DND-41 (cell line): ENCODE results near the gene MAP2K4.

Source experiments
- ATAC-seq: fragments of 200-7000 bp; cut with Tn5 transposase; 3 replicates; pipeline ENCODE4 v1.9.1; 2021; ENCODE audit warnings: low read depth; ENCODE audit not compliant: insufficient read depth
- DNase-seq: peaks from one replicate; pipeline ENCODE4 v3.0.0-alpha.2; 2020
- H2AFZ ChIP-seq: 2 replicates; pipeline ENCODE4 v1.6.0; 2012; ENCODE audit warnings: low read depth, low read length
- H3K27ac ChIP-seq: 2 replicates; pipeline ENCODE4 v1.5.1; 2012; ENCODE audit warnings: low read length, inconsistent platforms
- H3K27me3 ChIP-seq: fragments of 200-600 bp; sonication (generic); 2 replicates; pipeline ENCODE4 v1.6.0; 2012; ENCODE audit warnings: low read length, mild to moderate bottlenecking, inconsistent platforms; ENCODE audit not compliant: insufficient read depth, poor library complexity
- H3K36me3 ChIP-seq: 2 replicates; pipeline ENCODE4 v1.5.1; 2012; ENCODE audit warnings: low read length, inconsistent platforms; ENCODE audit not compliant: insufficient read depth
- H3K4me1 ChIP-seq: 2 replicates; pipeline ENCODE4 v1.5.1; 2012; ENCODE audit warnings: mild to moderate bottlenecking, low read length; ENCODE audit not compliant: insufficient read depth
- H3K4me2 ChIP-seq: 2 replicates; pipeline ENCODE4 v1.6.0; 2012; ENCODE audit warnings: mild to moderate bottlenecking, moderate library complexity, low read length, inconsistent platforms; ENCODE audit not compliant: insufficient read depth
- H3K4me3 ChIP-seq, 2 experiments: fragments of 200-600 bp in 1 of 2; shearing (Covaris generic) in 1 of 2; 2 replicates each; pipeline ENCODE4 v1.5.1; 2012 to 2016; ENCODE audit warnings: inconsistent platforms in 2 of 2, low read length in 2 of 2, mild to moderate bottlenecking in 2 of 2, low read depth in 1 of 2, moderate library complexity in 1 of 2
- H3K79me2 ChIP-seq: 2 replicates; pipeline ENCODE4 v1.6.0; 2012; ENCODE audit warnings: low read length, inconsistent platforms; ENCODE audit not compliant: insufficient read depth
- H3K9ac ChIP-seq: 2 replicates; pipeline ENCODE4 v1.6.0; 2012; ENCODE audit warnings: low read depth, mild to moderate bottlenecking, inconsistent platforms, low read length, moderate library complexity
- H3K9me3 ChIP-seq: 2 replicates; pipeline ENCODE4 v1.5.1; 2012; ENCODE audit warnings: low read length, moderate library complexity, mild to moderate bottlenecking, inconsistent platforms; ENCODE audit not compliant: insufficient read depth, severe bottlenecking
- H4K20me1 ChIP-seq: 2 replicates; pipeline ENCODE4 v1.6.0; 2012; ENCODE audit warnings: low read length; ENCODE audit not compliant: insufficient read depth
- CTCF ChIP-seq: IDR thresholded peaks from 2 replicates; pipeline ENCODE4 v1.5.1; 2012; ENCODE audit warnings: borderline replicate concordance, low read length, moderate library complexity, mild to moderate bottlenecking; ENCODE audit not compliant: poor library complexity, severe bottlenecking; ENCODE audit errors: extremely low read depth
- EZH2 ChIP-seq: IDR thresholded peaks from 3 replicates; pipeline ENCODE4 v1.6.1; 2012; ENCODE audit warnings: borderline replicate concordance, low read depth, mild to moderate bottlenecking, moderate library complexity, low read length, inconsistent platforms; ENCODE audit not compliant: severe bottlenecking

Gene MAP2K4

GRCh38 chr17:12067485-12067884 is 46.8 kb downstream of the MAP2K4 start:
- no peaks in the 10 kb centered on the region for H3K27me3 ChIP-seq
- no peak for ATAC-seq
- H3K4me2 ChIP-seq = no peak overlapping the region
- peaks cover 3% of the 10 kb centered on the region for H4K20me1 ChIP-seq
- no peak for TF ChIP-seq CTCF
- TF ChIP-seq EZH2 = no peak
- no peak overlapping the region for H3K9ac ChIP-seq
- no peaks in the 10 kb centered on the region for H3K9me3 ChIP-seq
- H3K4me1 ChIP-seq = no peaks in the 10 kb centered on the region
- no peak overlapping the region for H2AFZ ChIP-seq
- no peak overlapping the region for H3K27ac ChIP-seq
- H3K36me3 ChIP-seq = peaks cover 5% of the 10 kb centered on the region; the same call in 1 of the 2 replicates
- H3K4me3 ChIP-seq = no peak overlapping the region
- H3K79me2 ChIP-seq = peaks cover 3% of the 10 kb centered on the region; the same call in 1 of the 2 replicates
- DNase-seq = no peak

DNA sequence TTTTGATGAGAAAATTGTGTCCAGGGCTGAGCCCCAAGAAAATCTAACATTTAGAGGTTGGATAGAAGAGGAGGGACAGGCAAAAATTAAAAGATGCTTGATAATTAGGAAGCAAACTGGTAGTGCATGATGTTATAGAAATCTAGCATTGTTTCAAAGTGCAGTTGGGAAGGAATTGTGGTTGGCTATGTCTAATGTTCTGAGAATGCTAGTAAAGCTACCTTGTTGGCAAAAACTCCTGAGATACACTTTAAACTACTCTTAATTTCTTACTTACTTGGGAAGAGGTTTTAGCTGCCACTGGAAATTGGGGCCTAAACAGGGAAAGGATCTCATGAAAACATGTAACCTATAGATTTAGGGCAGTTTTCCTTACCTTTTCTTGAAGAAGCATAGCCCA is 48.3 kb downstream of the MAP2K4 start:
- DNase-seq (no peak), ATAC-seq (no peak)
- H2AFZ ChIP-seq = no peak overlapping the region
- H3K36me3 ChIP-seq = peaks cover 9% of the 10 kb centered on the region; the same call in 1 of the 2 replicates
- H3K27me3 ChIP-seq = no peaks in the 10 kb centered on the region
- H3K79me2 ChIP-seq = peaks cover 4% of the 10 kb centered on the region; the same call in 1 of the 2 replicates
- no peaks in the 10 kb centered on the region for H3K4me1 ChIP-seq
- no peak overlapping the region for H3K4me3 ChIP-seq
- H3K9me3 ChIP-seq = no peaks in the 10 kb centered on the region
- TF ChIP-seq EZH2 (no peak), CTCF (no peak)
- no peak overlapping the region for H3K27ac ChIP-seq
- peaks cover 3% of the 10 kb centered on the region for H4K20me1 ChIP-seq
- H3K4me2 ChIP-seq = no peak overlapping the region
- no peak overlapping the region for H3K9ac ChIP-seq

GRCh38 chr17:12070561-12070960 is 49.9 kb downstream of the MAP2K4 start:
- H3K9ac ChIP-seq = no peak overlapping the region
- no peak for ATAC-seq
- no peak overlapping the region for H3K4me3 ChIP-seq
- no peaks in the 10 kb centered on the region for H3K27me3 ChIP-seq
- TF ChIP-seq CTCF (no peak), EZH2 (no peak)
- no peaks in the 10 kb centered on the region for H3K9me3 ChIP-seq
- DNase-seq = no peak
- H3K4me2 ChIP-seq = no peak overlapping the region
- no peaks in the 10 kb centered on the region for H3K4me1 ChIP-seq
- no peak overlapping the region for H2AFZ ChIP-seq
- H3K27ac ChIP-seq = no peak overlapping the region
- H3K79me2 ChIP-seq = peaks cover 9% of the 10 kb centered on the region
- H3K36me3 ChIP-seq = peaks cover 12% of the 10 kb centered on the region
- peaks cover 10% of the 10 kb centered on the region for H4K20me1 ChIP-seq

- H3K27ac ChIP-seq = no peak overlapping the region
- no peak for TF ChIP-seq EZH2
- no peak for TF ChIP-seq CTCF
- H3K36me3 ChIP-seq = peaks cover 34% of the 10 kb centered on the region
- no peaks in the 10 kb centered on the region for H3K9me3 ChIP-seq
- no peak overlapping the region for H3K9ac ChIP-seq
- H4K20me1 ChIP-seq = peaks cover 7% of the 10 kb centered on the region; the same call in 1 of the 2 replicates
- H3K4me2 ChIP-seq = no peak overlapping the region
- H3K4me1 ChIP-seq = no peaks in the 10 kb centered on the region
- ATAC-seq (no peak), DNase-seq (no peak)
- H3K79me2 ChIP-seq = peaks cover 14% of the 10 kb centered on the region
- H3K4me3 ChIP-seq = no peak overlapping the region
- H2AFZ ChIP-seq = no peak overlapping the region
- no peaks in the 10 kb centered on the region for H3K27me3 ChIP-seq
Observed at GRCh38 chr17:12074346-12074745, 53.7 kb downstream of the MAP2K4 start.
